ENCODE results near the gene PHF20. TPM values are rescaled to one million over a fixed set of nuclear protein-coding genes. Genes with fewer than 3 reads are reported as not detected.
A peak's percentile ranks its signal among the peaks of the same experiment; 100 is the strongest.

The PHF20 gene
- total RNA-seq, 4 donors from 2014 or later = 28.0 to 51.7 (median 35.2) TPM

DNA sequence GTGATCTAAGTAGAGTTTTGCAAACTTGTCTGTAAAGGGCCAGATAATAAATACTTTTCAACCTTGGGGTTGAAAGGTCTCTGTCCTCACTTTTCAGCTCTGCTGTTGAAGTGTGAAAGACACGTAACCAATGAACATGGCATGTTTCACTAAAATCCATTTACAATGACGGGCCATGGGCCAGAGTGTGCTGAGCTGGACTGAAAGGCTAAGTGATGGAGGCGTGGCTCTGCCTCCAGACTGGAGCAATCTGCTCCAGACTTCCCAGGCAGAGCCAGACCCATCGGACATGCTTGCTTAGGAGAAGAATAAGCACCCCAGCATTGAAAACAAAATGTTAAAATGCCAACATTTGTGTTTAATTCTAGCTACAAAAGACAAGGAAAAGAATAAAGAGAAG lies 141.1 kb downstream of the PHF20 start:
- no peak for TF ChIP-seq POLR2A (IDR thresholded peaks at IDR 0.05)
- TF ChIP-seq CTCF (IDR thresholded peaks at IDR 0.05) = no peak
- H3K4me1 ChIP-seq = no peaks in the 10 kb centered on the region
- WGBS, 2 donors = 68 to 80% methylated on average over 4 of the region's 4 CpGs
- DNase-seq = peak; percentile 11 to 36
- no peaks in the 10 kb centered on the region for H3K9me3 ChIP-seq
- intact Hi-C loops (cut with DNase I) = no loop called here
- no peak overlapping the region for H3K27ac ChIP-seq
- H3K36me3 ChIP-seq = peaks cover 3 to 5% of the 10 kb centered on the region in 2 donors
- H3K4me3 ChIP-seq (replicated peaks in 1 of 3) = no peak overlapping the region
- H3K27me3 ChIP-seq = no peaks in the 10 kb centered on the region

DNA sequence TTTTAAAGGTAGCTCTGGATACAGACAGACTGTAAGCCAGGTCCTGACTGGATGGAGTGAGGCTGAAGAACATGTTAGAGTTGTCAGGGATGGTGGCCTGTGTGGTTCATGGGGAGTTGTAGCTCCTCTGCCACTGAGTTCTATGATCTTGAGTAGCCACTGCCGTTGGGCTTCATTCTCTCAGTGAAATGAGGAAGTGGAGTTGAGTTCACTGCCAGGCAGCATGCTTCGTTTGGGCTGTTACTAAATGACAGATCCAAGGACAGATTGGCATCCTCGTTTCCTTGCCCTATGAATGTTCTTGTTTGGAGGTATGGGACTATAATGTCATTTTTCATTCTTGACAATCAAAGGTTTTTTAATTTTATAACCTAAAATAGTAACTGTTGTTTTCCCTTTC lies 145.3 kb downstream of the PHF20 start:
- WGBS, 2 donors = 81 to 93% methylated on average over 3 of the region's 3 CpGs

GRCh38 chr20:35918021-35918420 lies 146.2 kb downstream of the PHF20 start:
- no peaks in the 10 kb centered on the region for H3K4me1 ChIP-seq
- no peak overlapping the region for H3K4me3 ChIP-seq (replicated peaks in 1 of 3)
- H3K27ac ChIP-seq = peak overlapping the region in 2 of 3 donors; percentile 5 to 71
- peak; percentile 8 to 51 for DNase-seq
- peaks cover 3 to 8% of the 10 kb centered on the region in 2 donors for H3K36me3 ChIP-seq
- 94 to 95% methylated on average over 1 of the region's 1 CpG for WGBS, 2 donors
- no peaks in the 10 kb centered on the region for H3K27me3 ChIP-seq
- no peak for TF ChIP-seq POLR2A (IDR thresholded peaks at IDR 0.05)
- TF ChIP-seq CTCF (IDR thresholded peaks at IDR 0.05) = no peak
- intact Hi-C loops (cut with DNase I) = no loop called here
- no peaks in the 10 kb centered on the region for H3K9me3 ChIP-seq

More for the DNA sequence above, 145.3 kb downstream of the PHF20 start:
- no peaks in the 10 kb centered on the region for H3K9me3 ChIP-seq
- intact Hi-C loops (cut with DNase I) = no loop called here
- no peak overlapping the region for H3K27ac ChIP-seq
- TF ChIP-seq CTCF (IDR thresholded peaks at IDR 0.05) (no peak), POLR2A (IDR thresholded peaks at IDR 0.05) (no peak)
- peaks cover 3 to 8% of the 10 kb centered on the region in 2 donors for H3K36me3 ChIP-seq
- no peak for DNase-seq
- H3K4me1 ChIP-seq = no peaks in the 10 kb centered on the region
- H3K4me3 ChIP-seq (replicated peaks in 1 of 3) = no peak overlapping the region
- H3K27me3 ChIP-seq = no peaks in the 10 kb centered on the region

- no peak overlapping the region for H3K27ac ChIP-seq
- no peaks in the 10 kb centered on the region for H3K9me3 ChIP-seq
- no peaks in the 10 kb centered on the region for H3K4me1 ChIP-seq
- peaks cover 3 to 8% of the 10 kb centered on the region in 2 donors for H3K36me3 ChIP-seq
- no peaks in the 10 kb centered on the region for H3K27me3 ChIP-seq
- TF ChIP-seq CTCF (IDR thresholded peaks at IDR 0.05) (no peak), POLR2A (IDR thresholded peaks at IDR 0.05) (no peak)
- DNase-seq = no peak
- intact Hi-C loops (cut with DNase I) = no loop called here
- WGBS, 2 donors = 97% methylated on average over 3 of the region's 3 CpGs
- H3K4me3 ChIP-seq (replicated peaks in 1 of 3) = no peak overlapping the region
Observed at GRCh38 chr20:35920523-35920922, 148.7 kb downstream of the PHF20 start.

DNA sequence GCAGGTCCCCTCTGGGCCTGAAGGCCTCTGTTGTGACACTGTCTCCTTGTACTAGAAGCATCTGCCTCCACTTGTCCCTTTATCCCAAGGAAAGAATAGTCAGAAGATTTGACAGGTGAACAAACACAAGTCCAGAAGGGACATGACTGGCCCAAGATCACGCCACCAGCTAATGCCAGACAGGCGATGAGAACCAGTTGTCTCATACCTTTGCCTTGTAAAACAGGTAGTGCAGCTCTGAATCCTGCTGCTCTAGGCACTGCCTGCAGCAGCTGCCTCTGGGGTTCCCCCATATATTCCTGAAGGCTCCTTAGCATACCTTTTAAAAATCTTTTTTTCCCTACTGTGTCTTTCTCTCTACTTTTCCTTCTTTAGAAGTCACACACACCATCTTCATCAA lies 157.5 kb downstream of the PHF20 start:
- H3K9me3 ChIP-seq = no peaks in the 10 kb centered on the region
- H3K36me3 ChIP-seq = peaks cover 7 to 20% of the 10 kb centered on the region in 2 donors
- TF ChIP-seq CTCF (IDR thresholded peaks at IDR 0.05) = no peak
- no peak for TF ChIP-seq POLR2A (IDR thresholded peaks at IDR 0.05)
- no peak for DNase-seq
- 86 to 100% methylated on average over 2 of the region's 2 CpGs for WGBS, 2 donors
- no peak overlapping the region for H3K27ac ChIP-seq
- intact Hi-C loops (cut with DNase I) = no loop called here
- H3K4me1 ChIP-seq = no peaks in the 10 kb centered on the region
- no peak overlapping the region for H3K4me3 ChIP-seq (replicated peaks in 1 of 3)
- no peaks in the 10 kb centered on the region for H3K27me3 ChIP-seq
